Measurements from ENCODE around the gene IRF5. TPM values are rescaled to one million over a fixed set of nuclear protein-coding genes. Genes with fewer than 3 reads are reported as not detected.

IRF5 gene
- total RNA-seq, 1 experiment from 2014 or later: 0.74 TPM

GRCh38 chr7:128893251-128894100, 44.3 kb upstream of the IRF5 start:
- Histone ChIP-seq H3K4me1 (ENCODE audit: insufficient read depth, low read length) (no peaks in the 10 kb centered on the region), H4K20me1 (ENCODE audit: control insufficient read depth, insufficient read depth, insufficient read length) (no peaks in the 10 kb centered on the region), H3K27me3 (ENCODE audit: insufficient read depth, low read length) (no peaks in the 10 kb centered on the region), H2BK15ac (ENCODE audit: low read depth, low read length) (no peak overlapping the region), H3K79me1 (ENCODE audit: insufficient read depth, low read depth, low read length, poor library complexity, severe bottlenecking) (no peaks in the 10 kb centered on the region), H4K8ac (replicated peaks; ENCODE audit: insufficient read length, low read depth, low read length) (no peak overlapping the region), H3K4me2 (ENCODE audit: insufficient read depth, insufficient read length, low read length) (no peak overlapping the region), H2BK20ac (ENCODE audit: low read depth, low read length, poor library complexity, severe bottlenecking) (no peak overlapping the region), H3K27ac (ENCODE audit: insufficient read length, low read depth, low read length) (no peak overlapping the region), H2BK12ac (ENCODE audit: insufficient read length, low read depth, low read length) (no peak overlapping the region), H3K9ac (ENCODE audit: extremely low read depth, insufficient read length, low read length) (no peak overlapping the region), H3K4ac (ENCODE audit: low read depth, low read length) (no peak overlapping the region), H3K9me3 (ENCODE audit: control insufficient read depth, low read depth, low read length) (no peaks in the 10 kb centered on the region), H3K56ac (ENCODE audit: insufficient read length, low read depth, low read length) (no peak overlapping the region), H4K91ac (ENCODE audit: insufficient read length, low read depth, low read length) (no peak overlapping the region), H3T11ph (ENCODE audit: low read length) (no peak overlapping the region), H3K79me2 (ENCODE audit: insufficient read depth, low read length) (no peaks in the 10 kb centered on the region), H2AFZ (ENCODE audit: low read length) (no peak overlapping the region), H3K23me2 (ENCODE audit: insufficient read length, low read depth, low read length, poor library complexity, severe bottlenecking) (peaks cover 9% of the 10 kb centered on the region), H3K18ac (ENCODE audit: insufficient read length, low read depth, low read length) (no peak overlapping the region), H2BK5ac (ENCODE audit: insufficient read length, low read length) (no peak overlapping the region), H2AK5ac (ENCODE audit: insufficient read length, low read length) (no peak overlapping the region), H4K5ac (ENCODE audit: insufficient read length, low read depth, low read length) (no peak overlapping the region), H3K14ac (ENCODE audit: insufficient read depth, low read length) (no peak overlapping the region; the same call in 1 of the 2 replicates), H2BK120ac (ENCODE audit: low read depth, low read length, poor library complexity, severe bottlenecking) (no peak overlapping the region), H3K23ac (ENCODE audit: insufficient read length, low read depth, low read length) (no peak overlapping the region)
- Mint-ChIP-seq H3K27ac (no peak overlapping the region; a peak in 1 of 7 replicates), H3K27me3 (ENCODE audit: low read depth) (peaks cover 11% of the 10 kb centered on the region), H3K4me1 (peaks cover 3 to 5% of the 10 kb centered on the region in 2 experiments; a peak in 2 of 4 replicates), H3K36me3 (ENCODE audit: insufficient read depth in 1 of 3, low read depth in 3 of 3) (peaks cover 2 to 5% (median 3%) of the 10 kb centered on the region in 3 experiments), H3K9me3 (peaks cover 2% of the 10 kb centered on the region in 2 experiments), H3K4me3 (no peak overlapping the region)
- no peak for TF ChIP-seq CTCF (conservative IDR thresholded peaks at IDR 0.05)
- DNase-seq: no peak
- WGBS (ENCODE audit: extremely low coverage, insufficient read length, low lambda C conversion rate): no CpG with 5 or more reads among the region's 23 CpGs

Measured in H9 (cell line).